Measurements from ENCODE around the gene CYP4F11.

The CYP4F11 gene

DNA sequence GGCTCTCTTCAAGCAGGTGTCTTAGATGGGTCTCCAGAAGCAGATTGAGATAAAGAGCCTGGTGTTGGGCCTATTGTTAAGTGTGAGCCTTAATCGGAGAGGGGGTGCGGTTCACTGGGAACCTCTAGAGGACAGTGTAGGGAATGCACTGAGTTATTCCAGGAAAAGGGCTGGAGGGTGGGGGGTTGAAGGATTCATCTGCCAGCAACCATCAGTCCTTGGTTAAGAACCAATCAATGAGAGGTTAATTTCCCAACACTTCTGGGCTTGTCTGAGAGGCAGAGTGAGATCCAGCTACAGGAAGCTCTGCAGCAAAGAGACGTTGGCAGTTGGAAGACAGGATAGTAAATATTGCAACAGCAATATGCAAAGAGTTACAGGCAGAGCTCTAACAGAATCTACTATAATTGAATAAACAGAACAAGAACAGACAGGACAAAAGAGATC, 65.2 kb downstream of the CYP4F11 start:
- H3K4me3 ChIP-seq (ENCODE audit: control insufficient read depth, low read depth, low read length), result no peak overlapping the region
- peak; percentile 29 for DNase-seq (ENCODE audit: low read depth)
- TF ChIP-seq, protein P1, sequence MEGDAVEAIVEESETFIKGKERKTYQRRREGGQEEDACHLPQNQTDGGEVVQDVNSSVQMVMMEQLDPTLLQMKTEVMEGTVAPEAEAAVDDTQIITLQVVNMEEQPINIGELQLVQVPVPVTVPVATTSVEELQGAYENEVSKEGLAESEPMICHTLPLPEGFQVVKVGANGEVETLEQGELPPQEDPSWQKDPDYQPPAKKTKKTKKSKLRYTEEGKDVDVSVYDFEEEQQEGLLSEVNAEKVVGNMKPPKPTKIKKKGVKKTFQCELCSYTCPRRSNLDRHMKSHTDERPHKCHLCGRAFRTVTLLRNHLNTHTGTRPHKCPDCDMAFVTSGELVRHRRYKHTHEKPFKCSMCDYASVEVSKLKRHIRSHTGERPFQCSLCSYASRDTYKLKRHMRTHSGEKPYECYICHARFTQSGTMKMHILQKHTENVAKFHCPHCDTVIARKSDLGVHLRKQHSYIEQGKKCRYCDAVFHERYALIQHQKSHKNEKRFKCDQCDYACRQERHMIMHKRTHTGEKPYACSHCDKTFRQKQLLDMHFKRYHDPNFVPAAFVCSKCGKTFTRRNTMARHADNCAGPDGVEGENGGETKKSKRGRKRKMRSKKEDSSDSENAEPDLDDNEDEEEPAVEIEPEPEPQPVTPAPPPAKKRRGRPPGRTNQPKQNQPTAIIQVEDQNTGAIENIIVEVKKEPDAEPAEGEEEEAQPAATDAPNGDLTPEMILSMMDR (conservative IDR thresholded peaks at IDR 0.05; ENCODE audit: control insufficient read depth, insufficient read depth, low read depth, low read length), result peak; percentile 58

DNA sequence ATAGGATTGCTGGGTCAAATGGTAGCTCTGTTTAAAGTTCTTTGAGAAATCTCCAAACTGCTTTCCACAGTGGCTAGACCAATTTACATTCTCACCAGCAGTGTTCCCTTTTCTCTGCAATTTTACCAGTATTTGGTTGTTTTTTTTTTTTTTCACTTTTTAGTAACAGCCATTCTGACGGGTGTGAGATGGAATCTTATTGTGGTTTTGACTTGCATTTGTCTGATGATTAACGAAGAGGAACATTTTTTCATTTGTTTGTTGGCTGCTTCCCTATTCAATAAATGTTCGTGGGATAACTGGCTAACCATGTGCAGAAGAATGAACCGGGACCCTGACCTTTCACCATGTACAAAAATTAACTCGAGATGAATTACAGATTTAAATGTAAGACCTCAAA, 67.7 kb downstream of the CYP4F11 start:
- TF ChIP-seq, protein P1 (conservative IDR thresholded peaks at IDR 0.05; ENCODE audit: control insufficient read depth, insufficient read depth, low read depth, low read length), result no peak
- DNase-seq (ENCODE audit: low read depth), result no peak
- H3K4me3 ChIP-seq (ENCODE audit: control insufficient read depth, low read depth, low read length), result no peak overlapping the region

DNA sequence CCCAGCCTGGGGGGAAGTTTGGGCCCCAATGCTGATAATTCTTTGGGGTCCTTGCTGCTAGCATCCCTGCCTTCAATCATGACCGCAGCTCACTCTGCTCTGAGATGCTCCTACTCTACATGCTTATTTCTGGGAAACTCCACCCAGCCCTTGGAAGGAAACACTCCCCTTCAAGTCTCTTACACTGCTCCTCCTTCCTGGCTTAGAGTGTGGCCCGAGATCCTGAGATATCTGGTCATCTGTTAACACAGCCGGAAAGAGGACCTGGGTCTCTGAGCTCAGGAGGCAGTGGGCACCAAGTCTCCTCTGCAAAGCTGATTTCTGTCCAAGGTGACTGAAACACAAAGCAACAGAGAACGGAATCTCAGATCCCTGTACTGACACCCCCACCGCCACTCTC, 69.5 kb downstream of the CYP4F11 start:
- H3K4me3 ChIP-seq (ENCODE audit: control insufficient read depth, low read depth, low read length), result no peak overlapping the region
- no peak for DNase-seq (ENCODE audit: low read depth)
- TF ChIP-seq, protein P1 (conservative IDR thresholded peaks at IDR 0.05; ENCODE audit: control insufficient read depth, insufficient read depth, low read depth, low read length), result no peak

DNA sequence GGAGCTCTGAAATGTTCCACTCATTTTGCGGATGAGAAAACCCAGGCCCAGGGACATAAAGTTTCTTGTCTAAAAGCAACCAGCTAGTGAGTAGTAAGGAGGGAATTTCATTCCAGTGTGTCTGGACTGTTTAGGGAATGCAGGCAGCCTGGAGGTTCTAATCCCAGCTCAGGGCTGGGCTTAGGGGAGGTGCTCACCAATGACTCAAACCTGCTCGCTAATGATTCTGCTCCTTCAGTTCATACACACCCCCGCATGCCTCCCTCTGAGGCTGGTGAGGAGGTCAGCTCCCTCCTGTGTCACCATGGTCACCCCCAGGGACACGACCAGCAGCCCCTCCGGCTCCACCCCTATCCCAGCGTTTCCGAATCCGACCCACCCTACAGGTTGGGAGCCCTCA, 71.1 kb downstream of the CYP4F11 start:
- DNase-seq (ENCODE audit: low read depth), result no peak
- TF ChIP-seq, protein P1 (conservative IDR thresholded peaks at IDR 0.05; ENCODE audit: control insufficient read depth, insufficient read depth, low read depth, low read length), result no peak
- H3K4me3 ChIP-seq (ENCODE audit: control insufficient read depth, low read depth, low read length), result no peak overlapping the region

DNA sequence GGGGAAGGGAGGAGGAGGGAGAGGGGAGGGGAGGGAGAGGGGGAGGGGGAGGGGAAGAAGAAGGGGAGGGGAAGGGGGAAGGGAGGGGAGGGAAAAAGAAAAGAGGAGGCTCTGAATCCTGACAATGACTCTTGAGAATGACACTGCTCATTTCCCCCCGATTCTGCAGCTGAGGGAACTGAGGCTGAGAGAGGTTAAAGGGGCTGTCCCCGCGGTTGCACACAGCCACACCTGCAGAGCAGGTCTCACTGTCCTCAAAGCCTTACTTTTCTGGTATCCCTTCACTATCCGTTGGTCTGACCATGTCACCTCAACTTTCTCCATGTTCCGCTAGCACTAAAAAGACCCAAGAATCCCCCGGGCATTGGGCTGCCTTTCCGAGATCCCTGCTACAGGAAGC, 71.9 kb downstream of the CYP4F11 start:
- DNase-seq (ENCODE audit: low read depth), result no peak
- H3K4me3 ChIP-seq (ENCODE audit: control insufficient read depth, low read depth, low read length), result no peak overlapping the region
- TF ChIP-seq, protein P1 (conservative IDR thresholded peaks at IDR 0.05; ENCODE audit: control insufficient read depth, insufficient read depth, low read depth, low read length), result no peak
